Activated naive CD8-positive, alpha-beta T cell treated with anti-CD3 and anti-CD28 coated beads, Interleukin-2, amount 50 U/mL, for 24 hours (primary cell): Measurements from ENCODE around the gene FOXL3.
"Not testable (repeated sequence)": the region's sequence is repeated elsewhere in the genome, so short reads cannot be mapped to it uniquely, and the experiment has no call there.

Source experiments
- ATAC-seq: fragments of 150-1000 bp; cut with Tn5 transposase; one replicate; pipeline ENCODE4 v1.10.0; 2021
- DNase-seq: peaks from one replicate; pipeline ENCODE4 v3.0.0; 2021
- H3K27ac Mint-ChIP-seq: one replicate; pipeline ENCODE4 v1.8.0; 2021; ENCODE audit warnings: mild to moderate bottlenecking, mixed read lengths
- H3K27me3 Mint-ChIP-seq: one replicate; pipeline ENCODE4 v1.8.0; 2021; ENCODE audit warnings: mixed read lengths
- H3K36me3 Mint-ChIP-seq: one replicate; pipeline ENCODE4 v1.8.0; 2021; ENCODE audit warnings: low read depth, mixed read lengths
- H3K4me1 Mint-ChIP-seq: one replicate; pipeline ENCODE4 v1.8.0; 2021; ENCODE audit warnings: mixed read lengths
- H3K4me3 Mint-ChIP-seq: one replicate; pipeline ENCODE4 v1.8.0; 2021; ENCODE audit warnings: mild to moderate bottlenecking, moderate library complexity, mixed read lengths
- H3K9me3 Mint-ChIP-seq: one replicate; pipeline ENCODE4 v1.8.0; 2021; ENCODE audit warnings: mixed read lengths

FOXL3 gene

GRCh38 chr7:285731-286130, 4.2 kb upstream of the FOXL3 start:
- Mint-ChIP-seq H3K27ac (no peak overlapping the region), H3K27me3 (peaks cover 25% of the 10 kb centered on the region)

GRCh38 chr7:286266-286665, 3.7 kb upstream of the FOXL3 start:
- ATAC-seq (no peak), DNase-seq (no peak)
- H3K9me3 Mint-ChIP-seq: no peaks in the 10 kb centered on the region
- H3K4me1 Mint-ChIP-seq: no peaks in the 10 kb centered on the region
- no peak overlapping the region for H3K27ac Mint-ChIP-seq
- peaks cover 26% of the 10 kb centered on the region for H3K27me3 Mint-ChIP-seq
- no peaks in the 10 kb centered on the region for H3K36me3 Mint-ChIP-seq
- no peak overlapping the region for H3K4me3 Mint-ChIP-seq

More at GRCh38 chr7:285731-286130, 4.2 kb upstream of the FOXL3 start:
- Mint-ChIP-seq H3K36me3 (no peaks in the 10 kb centered on the region), H3K9me3 (no peaks in the 10 kb centered on the region), H3K4me1 (no peaks in the 10 kb centered on the region), H3K4me3 (no peak overlapping the region)
- DNase-seq: no peak
- no peak for ATAC-seq

GRCh38 chr7:288671-289101, 1.3 kb upstream of the FOXL3 start:
- Mint-ChIP-seq H3K36me3 (no peaks in the 10 kb centered on the region), H3K4me1 (no peaks in the 10 kb centered on the region), H3K9me3 (no peaks in the 10 kb centered on the region), H3K27me3 (peaks cover 41% of the 10 kb centered on the region), H3K4me3 (no peak overlapping the region), H3K27ac (no peak overlapping the region)
- no peak for DNase-seq
- no peak for ATAC-seq

- H3K36me3 Mint-ChIP-seq: no peaks in the 10 kb centered on the region
- H3K27ac Mint-ChIP-seq: no peak overlapping the region
- H3K4me3 Mint-ChIP-seq: no peak overlapping the region
- peaks cover 41% of the 10 kb centered on the region for H3K27me3 Mint-ChIP-seq
- DNase-seq (no peak), ATAC-seq (no peak)
- H3K9me3 Mint-ChIP-seq: no peaks in the 10 kb centered on the region
- H3K4me1 Mint-ChIP-seq: no peaks in the 10 kb centered on the region
These were observed 688 bp upstream of the FOXL3 start for GRCh38 chr7:289209-289755.

GRCh38 chr7:290554-291372, 793 bp downstream of the FOXL3 start:
- ATAC-seq (no peak), DNase-seq (no peak)
- no peak overlapping the region for H3K4me3 Mint-ChIP-seq
- H3K27me3 Mint-ChIP-seq: peaks cover 37% of the 10 kb centered on the region
- H3K36me3 Mint-ChIP-seq: no peaks in the 10 kb centered on the region
- H3K9me3 Mint-ChIP-seq: no peaks in the 10 kb centered on the region
- no peak overlapping the region for H3K27ac Mint-ChIP-seq
- no peaks in the 10 kb centered on the region for H3K4me1 Mint-ChIP-seq

- Mint-ChIP-seq H3K36me3 (no peaks in the 10 kb centered on the region), H3K4me1 (no peaks in the 10 kb centered on the region), H3K27me3 (peaks cover 35% of the 10 kb centered on the region), H3K27ac (no peak overlapping the region), H3K4me3 (no peak overlapping the region), H3K9me3 (no peaks in the 10 kb centered on the region)
- DNase-seq (no peak), ATAC-seq (no peak)
These were observed 1.6 kb downstream of the FOXL3 start for GRCh38 chr7:291373-292092.

GRCh38 chr7:292226-292625, 2.3 kb downstream of the FOXL3 start:
- Mint-ChIP-seq H3K9me3 (no peaks in the 10 kb centered on the region), H3K4me3 (no peak overlapping the region), H3K36me3 (no peaks in the 10 kb centered on the region), H3K27ac (no peak overlapping the region), H3K27me3 (peaks cover 35% of the 10 kb centered on the region), H3K4me1 (no peaks in the 10 kb centered on the region)
- DNase-seq (no peak), ATAC-seq (no peak)

- Mint-ChIP-seq H3K27ac (no peak overlapping the region), H3K9me3 (no peaks in the 10 kb centered on the region), H3K4me3 (no peak overlapping the region), H3K4me1 (no peaks in the 10 kb centered on the region), H3K36me3 (no peaks in the 10 kb centered on the region), H3K27me3 (peaks cover 31% of the 10 kb centered on the region)
- DNase-seq: no peak
- no peak for ATAC-seq
These were observed 2.9 kb downstream of the FOXL3 start for GRCh38 chr7:292826-293225.

- Mint-ChIP-seq H3K27me3 (peaks cover 23% of the 10 kb centered on the region), H3K4me3 (no peak overlapping the region), H3K9me3 (no peaks in the 10 kb centered on the region), H3K4me1 (no peaks in the 10 kb centered on the region), H3K27ac (no peak overlapping the region), H3K36me3 (no peaks in the 10 kb centered on the region)
- DNase-seq (no peak), ATAC-seq (no peak)
These were observed 3.9 kb downstream of the FOXL3 start for GRCh38 chr7:293681-294439.

GRCh38 chr7:294440-295154, 4.6 kb downstream of the FOXL3 start:
- no peak for ATAC-seq
- H3K27me3 Mint-ChIP-seq: peaks cover 19% of the 10 kb centered on the region
- no peak overlapping the region for H3K27ac Mint-ChIP-seq
- H3K36me3 Mint-ChIP-seq: no peaks in the 10 kb centered on the region
- no peaks in the 10 kb centered on the region for H3K9me3 Mint-ChIP-seq
- no peaks in the 10 kb centered on the region for H3K4me1 Mint-ChIP-seq
- DNase-seq: no peak
- H3K4me3 Mint-ChIP-seq: no peak overlapping the region

GRCh38 chr7:295155-296154, 5.5 kb downstream of the FOXL3 start:
- no peaks in the 10 kb centered on the region for H3K36me3 Mint-ChIP-seq
- H3K4me1 Mint-ChIP-seq: no peaks in the 10 kb centered on the region
- no peak overlapping the region for H3K4me3 Mint-ChIP-seq
- H3K27ac Mint-ChIP-seq: no peak overlapping the region
- peaks cover 19% of the 10 kb centered on the region for H3K27me3 Mint-ChIP-seq
- no peak for DNase-seq
- ATAC-seq: no peak
- no peaks in the 10 kb centered on the region for H3K9me3 Mint-ChIP-seq

GRCh38 chr7:296373-296945, 6.5 kb downstream of the FOXL3 start:
- no peak for ATAC-seq
- no peaks in the 10 kb centered on the region for H3K36me3 Mint-ChIP-seq
- H3K9me3 Mint-ChIP-seq: no peaks in the 10 kb centered on the region
- H3K4me3 Mint-ChIP-seq: no peak overlapping the region
- DNase-seq: no peak
- no peak overlapping the region for H3K27ac Mint-ChIP-seq
- peaks cover 16% of the 10 kb centered on the region for H3K27me3 Mint-ChIP-seq
- no peaks in the 10 kb centered on the region for H3K4me1 Mint-ChIP-seq

- ATAC-seq, H3K9me3 Mint-ChIP-seq, H3K4me1 Mint-ChIP-seq, H3K36me3 Mint-ChIP-seq, H3K4me3 Mint-ChIP-seq, DNase-seq, H3K27ac Mint-ChIP-seq: not testable (repeated sequence)
- H3K27me3 Mint-ChIP-seq: peaks cover 10% of the 10 kb centered on the region
These were observed 7.2 kb downstream of the FOXL3 start for GRCh38 chr7:297141-297540.
